GM12873 (cell line): ENCODE results near the gene GNL3.

Source experiments
- CTCF ChIP-seq: IDR thresholded peaks from 2 replicates; pipeline ENCODE4 v1.5.1; 2012; ENCODE audit warnings: low read depth, mild to moderate bottlenecking, moderate library complexity, low read length, control low read depth; ENCODE audit not compliant: insufficient read depth; ENCODE audit errors: missing control alignments

Gene GNL3

DNA sequence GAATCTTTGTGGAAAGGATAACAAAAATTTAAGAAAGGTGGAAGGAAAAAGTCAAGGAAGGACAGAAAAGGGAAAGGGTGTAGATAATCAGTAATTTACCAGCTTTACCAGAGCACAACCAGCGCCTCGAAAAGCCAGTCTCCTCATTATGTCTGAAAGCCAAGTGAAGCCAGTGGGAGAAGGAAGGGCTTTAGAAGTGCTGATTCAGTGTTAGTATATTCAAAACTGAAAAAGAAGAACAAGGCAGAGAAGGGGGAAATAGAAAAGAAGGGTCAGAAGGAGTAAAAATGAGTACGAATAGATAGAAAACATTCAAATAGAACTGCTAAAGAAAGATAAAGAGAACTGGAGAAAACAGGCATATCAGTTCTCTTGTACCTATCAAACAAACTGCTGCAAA lies 4.2 kb upstream of the GNL3 start:
- no peak for TF ChIP-seq CTCF

- peak; percentile 33 for TF ChIP-seq CTCF
Observed at GRCh38 chr3:52682016-52682415, 3.8 kb upstream of the GNL3 start.

- TF ChIP-seq CTCF: no peak
Observed at GRCh38 chr3:52683611-52684010, 2.2 kb upstream of the GNL3 start.

DNA sequence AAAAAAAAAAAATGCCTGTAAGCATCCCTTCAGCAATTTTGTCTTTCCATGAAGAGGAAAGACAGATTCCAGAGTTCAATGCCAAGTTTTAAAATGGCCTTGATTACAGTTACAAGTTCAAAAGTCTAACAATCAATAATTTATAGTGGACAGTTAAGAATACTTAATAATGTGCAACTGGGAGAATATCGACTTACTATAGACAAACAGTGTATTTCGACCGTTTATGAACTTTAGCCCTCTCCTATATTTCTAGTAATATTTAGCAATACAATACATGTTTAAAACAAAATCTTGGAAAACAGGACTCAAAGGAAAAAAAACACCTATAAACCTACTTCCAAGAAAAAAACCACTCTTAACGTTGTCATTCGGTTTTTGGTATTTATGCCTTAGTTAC lies 1.6 kb upstream of the GNL3 start:
- TF ChIP-seq CTCF: no peak

DNA sequence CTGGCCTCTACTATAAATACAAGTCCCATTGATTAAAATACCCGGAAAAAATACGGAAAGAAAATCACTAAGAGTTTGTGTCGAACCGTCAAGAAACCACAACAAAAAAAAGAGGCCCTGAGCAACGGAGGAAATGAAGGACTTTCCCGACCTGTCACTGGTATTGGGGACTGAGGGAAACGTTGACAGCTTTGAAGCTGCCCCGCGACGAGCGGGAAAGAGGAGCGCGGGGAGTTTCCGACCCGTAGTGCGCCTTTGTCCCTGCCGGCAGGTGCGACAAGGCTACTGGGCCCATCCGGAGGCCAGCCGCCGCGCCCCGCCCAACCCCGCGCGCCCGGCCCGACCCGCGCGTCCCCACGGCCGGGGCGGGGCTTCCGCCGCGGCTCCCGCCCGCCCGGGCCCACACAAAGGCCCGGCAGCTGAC lies 535 bp upstream of the GNL3 start:
- TF ChIP-seq CTCF: no peak

DNA sequence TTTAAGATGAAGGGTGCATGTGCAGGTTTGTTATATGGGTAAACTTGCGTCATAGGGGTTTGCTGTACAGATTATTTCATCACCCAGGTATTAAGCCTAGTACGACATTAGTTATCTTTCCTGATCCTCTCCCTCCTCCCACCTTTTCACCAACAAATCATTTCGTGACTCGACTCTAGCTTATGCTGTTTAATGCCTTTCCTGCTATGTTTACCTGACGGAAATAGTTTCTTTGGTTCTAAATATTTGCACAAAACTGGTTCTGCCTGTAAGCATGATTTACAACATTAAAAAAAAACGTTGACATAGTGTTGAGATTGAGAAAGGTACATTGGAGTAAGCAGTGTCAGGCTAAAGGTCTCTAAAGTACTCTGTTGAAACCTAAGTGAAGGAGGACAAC lies 2.4 kb downstream of the GNL3 start:
- TF ChIP-seq CTCF: no peak

DNA sequence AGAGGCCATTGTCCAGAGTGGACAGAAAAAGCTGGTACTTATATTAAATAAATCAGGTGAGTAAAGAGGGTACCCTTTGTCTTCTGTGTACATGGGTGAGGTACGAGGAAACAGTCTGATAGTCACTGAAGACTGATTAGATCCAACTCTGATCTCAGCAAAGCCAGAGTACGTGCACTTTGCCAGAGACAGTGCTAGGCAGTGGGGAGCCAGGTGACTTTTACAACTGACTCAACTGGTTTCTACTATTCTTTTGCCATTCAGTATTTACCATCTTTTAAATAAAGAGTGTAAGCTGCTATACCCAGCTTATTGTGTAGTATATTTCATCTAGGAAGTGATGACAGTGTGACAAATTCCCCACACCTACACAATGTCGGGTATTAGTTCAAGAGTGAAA lies 3.3 kb downstream of the GNL3 start:
- TF ChIP-seq CTCF: no peak
